Spleen (tissue), 11 donors: ENCODE measurements around the gene UBC. TPM values are rescaled to one million over a fixed set of nuclear protein-coding genes. Genes with fewer than 3 reads are reported as not detected.

Experiments
- DNase-seq: peaks from one replicate; pipeline ENCODE4 v3.0.0-alpha.2; 2020
- H3K27ac ChIP-seq, 8 donors: fragments of 200-600 bp; sonication (generic) in 7 of 8; 1 replicate in 4 of 8; 2 replicates in 4 of 8; pipeline versions ENCODE4 v1.5.0 to v1.8.0; 2016 to 2021; ENCODE audit warnings: inconsistent platforms in 4 of 8, mild to moderate bottlenecking in 4 of 8, moderate library complexity in 1 of 8
- H3K27me3 ChIP-seq, 7 donors: fragments of 200-600 bp; sonication (generic) in 6 of 7; replicated peaks in 1 of 7; 1 replicate in 4 of 7; 2 replicates in 3 of 7; pipeline versions ENCODE4 v1.5.0 to v1.8.0; 2016 to 2021; ENCODE audit warnings: inconsistent platforms in 3 of 7, mild to moderate bottlenecking in 1 of 7
- H3K36me3 ChIP-seq, 6 donors: fragments of 200-600 bp; sonication (generic) in 5 of 6; 1 replicate in 4 of 6; 2 replicates in 2 of 6; pipeline versions ENCODE4 v1.5.0 to v1.8.0; 2016 to 2021; ENCODE audit warnings: inconsistent platforms in 2 of 6
- H3K4me1 ChIP-seq, 6 donors: fragments of 200-600 bp; sonication (generic) in 5 of 6; 1 replicate in 3 of 6; 2 replicates in 3 of 6; pipeline versions ENCODE4 v1.5.0 to v1.8.0; 2016 to 2021; ENCODE audit warnings: inconsistent platforms in 3 of 6
- H3K4me3 ChIP-seq, 8 donors: fragments of 200-600 bp; sonication (generic) in 7 of 8; 1 replicate in 4 of 8; 2 replicates in 4 of 8; pipeline versions ENCODE4 v1.5.0 to v1.8.0; 2016 to 2021; ENCODE audit warnings: inconsistent platforms in 4 of 8, mild to moderate bottlenecking in 4 of 8, moderate library complexity in 2 of 8
- H3K9me3 ChIP-seq, 8 donors: fragments of 200-600 bp; sonication (generic) in 7 of 8; 1 replicate in 4 of 8; 2 replicates in 4 of 8; pipeline versions ENCODE4 v1.5.0 to v1.8.0; 2016 to 2021; ENCODE audit warnings: inconsistent platforms in 4 of 8
- POLR2A ChIP-seq, 3 donors: fragments of 450-650 bp; IDR thresholded peaks; one replicate each; pipeline ENCODE4 v1.5.1; 2017; ENCODE audit warnings: antibody characterized with exemption in 3 of 3, mild to moderate bottlenecking in 1 of 3
- POLR2AphosphoS5 ChIP-seq, 3 donors: sonication (generic); formaldehyde crosslinking; IDR thresholded peaks; one replicate each; pipeline ENCODE4 v1.5.1; 2017; ENCODE audit warnings: antibody characterized with exemption in 3 of 3
- WGBS, 5 donors: extraction: QIAGEN DNeasy Blood & Tissue Kit in 3 of 5; methylation state at CpG; one replicate each; pipeline versions ENCODE4 v1.1.5 to v1.1.7; 2013 to 2018; 5-methylcytosine and 5-hydroxymethylcytosine counted together
- intact Hi-C: fragments of 100-400 bp; cut with DNase I; formaldehyde crosslinking; loops from one replicate; pipeline ENCODE4 v1.15.0; 2023; ENCODE audit warnings: low total_unique reads
- polyA plus RNA-seq, 3 donors: library from polyadenylated mRNA; stranded (reverse); fragments of 200-250 nt; gene quantifications; one replicate each; pipeline ENCODE4 v1.2.1, GENCODE V29; 2013
- total RNA-seq, 7 donors: library from RNA; depleted of rRNA in 3 of 7; stranded (reverse); fragments of >200 nt in 3 of 7; fragmentation: NEBNext Ultra II Directional in 4 of 7; extraction: Animal tissue kit (Norgen Biotek cat#: 25700) in 4 of 7; gene quantifications; one replicate each; pipeline versions ENCODE4 v1.1.0 to v1.2.1, GENCODE V29; 2016 to 2021
- TF ChIP-seq, protein P1 (sequence below), 11 experiments: fragments of 200-600 bp in 7 of 11; fragments of 450-650 bp in 4 of 11; sonication (generic) in 4 of 11; IDR thresholded peaks in 8 of 11; conservative IDR thresholded peaks in 3 of 11; 1 replicate in 7 of 11; 2 replicates in 4 of 11; pipeline versions ENCODE4 v1.4.0 to v1.8.0; 2016 to 2021; ENCODE audit warnings: antibody characterized with exemption in 11 of 11, inconsistent platforms in 4 of 11, mild to moderate bottlenecking in 1 of 11
- donor health status: healthy with polysubstance abuse.
- donor health status: DM: no; HTN: no; CAD: no; lungs with moderate emphysema.
- donor health status: DM: no; HTN: no; CAD: no.
- donor health status: Bipolar disorder and iron deficiency.
- donor health status: healthy.
- donor health status: DM: no; HTN: no; CAD: no.
- donor health status: DM: yes; HTN: yes; CAD: no.

The UBC gene
- total and polyA plus RNA-seq, 10 donors, result 623 to 1,107 (median 865) TPM

DNA sequence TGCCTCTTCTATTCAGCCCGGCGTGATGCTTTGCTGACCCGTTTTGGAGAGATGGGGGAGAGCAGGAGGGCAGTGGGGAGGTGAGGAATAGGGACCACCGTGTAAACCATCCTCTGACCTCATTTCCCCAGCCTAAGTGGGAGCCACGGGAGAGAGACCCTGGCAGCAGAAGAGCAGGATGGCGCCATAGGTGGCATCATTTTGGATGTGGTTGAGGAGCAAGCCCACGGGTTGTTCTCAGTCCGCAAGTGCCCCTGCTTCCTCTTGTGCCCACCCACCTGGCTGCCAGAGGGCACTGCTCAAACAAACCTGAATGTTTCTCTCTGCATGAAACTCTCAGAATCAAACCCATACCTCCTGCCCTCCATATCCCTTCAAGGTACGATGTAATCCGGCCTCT is 10.7 kb upstream of the UBC start:
- Histone ChIP-seq H3K36me3 (no peaks in the 10 kb centered on the region), H3K27me3 (no peaks in the 10 kb centered on the region), H3K27ac (no peak overlapping the region), H3K4me1 (peaks cover 24 to 70% (median 44%) of the 10 kb centered on the region in 6 donors), H3K4me3 (no peak overlapping the region), H3K9me3 (no peaks in the 10 kb centered on the region)
- intact Hi-C loops, result no loop called here
- WGBS, 5 donors, result 74 to 85% (median 81%) methylated on average over 10 of the region's 10 CpGs
- no peak for TF ChIP-seq POLR2AphosphoS5 (IDR thresholded peaks at IDR 0.05)
- TF ChIP-seq POLR2A (IDR thresholded peaks at IDR 0.05), result no peak
- TF ChIP-seq, protein P1, sequence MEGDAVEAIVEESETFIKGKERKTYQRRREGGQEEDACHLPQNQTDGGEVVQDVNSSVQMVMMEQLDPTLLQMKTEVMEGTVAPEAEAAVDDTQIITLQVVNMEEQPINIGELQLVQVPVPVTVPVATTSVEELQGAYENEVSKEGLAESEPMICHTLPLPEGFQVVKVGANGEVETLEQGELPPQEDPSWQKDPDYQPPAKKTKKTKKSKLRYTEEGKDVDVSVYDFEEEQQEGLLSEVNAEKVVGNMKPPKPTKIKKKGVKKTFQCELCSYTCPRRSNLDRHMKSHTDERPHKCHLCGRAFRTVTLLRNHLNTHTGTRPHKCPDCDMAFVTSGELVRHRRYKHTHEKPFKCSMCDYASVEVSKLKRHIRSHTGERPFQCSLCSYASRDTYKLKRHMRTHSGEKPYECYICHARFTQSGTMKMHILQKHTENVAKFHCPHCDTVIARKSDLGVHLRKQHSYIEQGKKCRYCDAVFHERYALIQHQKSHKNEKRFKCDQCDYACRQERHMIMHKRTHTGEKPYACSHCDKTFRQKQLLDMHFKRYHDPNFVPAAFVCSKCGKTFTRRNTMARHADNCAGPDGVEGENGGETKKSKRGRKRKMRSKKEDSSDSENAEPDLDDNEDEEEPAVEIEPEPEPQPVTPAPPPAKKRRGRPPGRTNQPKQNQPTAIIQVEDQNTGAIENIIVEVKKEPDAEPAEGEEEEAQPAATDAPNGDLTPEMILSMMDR (IDR thresholded peaks at IDR 0.05 in 8 of 11, conservative IDR thresholded peaks at IDR 0.05 in 3 of 11), result no peak
- DNase-seq, result peak; percentile 62

- Histone ChIP-seq H3K36me3 (no peaks in the 10 kb centered on the region), H3K4me3 (no peak overlapping the region), H3K4me1 (peaks cover 33 to 77% (median 54%) of the 10 kb centered on the region in 6 donors), H3K27me3 (no peaks in the 10 kb centered on the region), H3K9me3 (no peaks in the 10 kb centered on the region), H3K27ac (peak overlapping the region in 4 of 8 donors; percentile 15 to 53 (median 42))
- TF ChIP-seq, protein P1 (IDR thresholded peaks at IDR 0.05 in 8 of 11, conservative IDR thresholded peaks at IDR 0.05 in 3 of 11), result no peak
- TF ChIP-seq POLR2AphosphoS5 (IDR thresholded peaks at IDR 0.05), result no peak
- TF ChIP-seq POLR2A (IDR thresholded peaks at IDR 0.05), result no peak
- intact Hi-C loops, result no loop called here
- peak; percentile 72 for DNase-seq
- 79 to 91% (median 80%) methylated on average over 11 to 12 of the region's 12 CpGs for WGBS, 5 donors
Measured at GRCh38 chr12:124923905-124924734, 9.7 kb upstream of the UBC start.

GRCh38 chr12:124921200-124922031 is 7.0 kb upstream of the UBC start:
- peak overlapping the region; percentile 98 to 100 (median 100) for H3K27ac ChIP-seq
- WGBS, 5 donors, result 5 to 16% (median 8%) methylated on average over 16 of the region's 16 CpGs
- peak overlapping the region in 4 of 8 donors; percentile 8 to 52 (median 18) for H3K4me3 ChIP-seq
- intact Hi-C loops, result no loop called here
- peak; percentile 90 for DNase-seq
- H3K36me3 ChIP-seq, result no peaks in the 10 kb centered on the region
- no peaks in the 10 kb centered on the region for H3K27me3 ChIP-seq
- TF ChIP-seq, protein P1 (IDR thresholded peaks at IDR 0.05 in 8 of 11, conservative IDR thresholded peaks at IDR 0.05 in 3 of 11), result no peak
- TF ChIP-seq POLR2A (IDR thresholded peaks at IDR 0.05) (peak in 1 of 3 donors; percentile 39), POLR2AphosphoS5 (IDR thresholded peaks at IDR 0.05) (peak in 2 of 3 donors; percentile 77 to 82)
- H3K9me3 ChIP-seq, result no peaks in the 10 kb centered on the region
- H3K4me1 ChIP-seq, result peaks cover 44 to 80% (median 61%) of the 10 kb centered on the region in 6 donors
